ENCODE data around the gene CACNA2D3.

GRCh38 chr3:55060896-55061719, 938.8 kb downstream of the CACNA2D3 start:
- TF ChIP-seq CTCF (IDR thresholded peaks at IDR 0.05): no peak
- TF ChIP-seq POLR2A (IDR thresholded peaks at IDR 0.05): no peak
- TF ChIP-seq EP300 (IDR thresholded peaks at IDR 0.05): no peak

All from tibial nerve (tissue), 4 donors.